Activated CD4-positive, CD25-positive, alpha-beta regulatory T cell (primary cell): Measurements from ENCODE around the gene TBX19.
"Not testable (repeated sequence)": the region's sequence is repeated elsewhere in the genome, so short reads cannot be mapped to it uniquely, and the experiment has no call there.

Experiments used
- DNase-seq, 4 experiments: peaks; one replicate each; lab custom pipeline; 2025; lab: John Stamatoyannopoulos, UW

TBX19 gene

GRCh38 chr1:168320800-168321450 is 40.2 kb downstream of the TBX19 start:
- no peak for DNase-seq

DNA sequence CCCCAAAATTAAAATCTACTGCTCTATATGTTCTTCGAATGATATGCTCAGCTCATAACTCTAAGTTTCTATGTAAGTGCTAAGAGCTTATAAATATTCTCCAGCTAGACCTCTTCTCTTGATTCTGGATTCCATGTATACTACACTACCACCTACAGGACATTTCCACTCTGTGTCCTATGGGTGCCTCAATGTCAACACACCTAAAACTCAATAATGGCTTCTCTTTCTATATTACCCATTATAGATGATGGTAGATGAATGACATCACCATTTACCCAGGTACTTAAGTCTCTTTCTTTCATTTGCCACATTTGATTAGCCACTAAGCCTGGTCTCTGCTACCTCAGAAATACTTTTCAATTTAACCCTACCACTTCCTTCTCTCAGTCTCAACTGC is 41.3 kb downstream of the TBX19 start:
- no peak for DNase-seq

DNA sequence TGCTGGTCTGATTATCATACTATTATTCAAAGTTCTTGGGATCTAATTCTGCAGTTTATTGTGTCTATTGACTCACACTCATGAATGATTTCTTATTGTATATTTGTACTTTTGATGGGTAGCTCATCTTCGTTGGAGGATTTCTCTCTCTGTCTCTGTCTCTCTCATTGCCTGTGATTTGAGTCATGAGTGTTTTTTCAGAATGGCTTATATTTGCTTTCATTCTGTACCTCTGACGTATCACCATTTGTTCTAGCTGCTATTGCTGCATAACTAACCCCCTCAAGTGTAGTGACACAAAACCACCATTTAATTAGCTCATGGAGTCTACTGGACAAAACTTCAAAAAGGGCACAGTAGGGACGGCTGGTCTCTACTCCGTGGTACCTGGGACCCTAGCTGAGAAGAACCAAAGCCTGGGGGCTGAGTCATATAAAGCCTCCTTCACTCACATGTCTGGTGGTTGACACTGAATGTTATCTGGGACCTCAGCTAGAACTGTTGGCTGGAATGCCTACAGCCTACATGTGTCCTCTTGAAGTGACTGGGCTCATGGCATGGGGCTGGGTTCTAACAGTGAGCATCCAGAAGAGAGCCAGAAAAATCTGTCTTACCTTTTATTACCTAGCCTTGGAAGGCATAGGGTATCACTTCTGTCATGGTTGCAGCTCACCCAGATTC is 44.2 kb downstream of the TBX19 start:
- DNase-seq: no peak

DNA sequence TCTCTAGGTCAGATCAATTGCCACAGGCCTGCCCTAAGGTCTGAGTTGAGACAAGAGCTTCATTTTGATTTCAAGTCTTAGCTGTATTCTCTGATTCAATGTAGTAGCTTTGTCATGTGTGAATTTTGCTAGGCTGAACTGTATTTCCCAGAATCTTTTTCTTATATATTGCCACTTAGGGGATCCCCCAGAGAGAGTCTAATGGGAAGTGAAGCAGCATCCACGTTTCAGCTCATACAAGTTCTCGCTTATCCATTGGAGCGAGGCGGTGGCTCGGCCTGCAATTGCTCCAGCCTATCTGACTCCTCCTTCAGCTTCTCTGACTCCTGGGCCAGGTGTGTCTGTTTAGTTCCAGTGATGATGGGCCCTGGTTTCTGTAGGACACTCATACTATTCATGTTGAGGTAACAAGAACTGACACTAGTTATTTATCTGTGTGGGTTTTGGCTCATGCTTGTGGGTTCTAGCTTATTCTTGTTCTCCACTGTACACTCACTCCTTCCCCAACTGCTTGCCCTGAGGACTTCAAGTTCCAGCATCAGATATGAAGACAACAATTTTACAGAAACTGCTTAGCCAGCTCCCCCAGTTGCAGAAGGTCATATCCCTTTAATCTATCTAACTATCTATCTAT is 48.2 kb downstream of the TBX19 start:
- DNase-seq: no peak

DNA sequence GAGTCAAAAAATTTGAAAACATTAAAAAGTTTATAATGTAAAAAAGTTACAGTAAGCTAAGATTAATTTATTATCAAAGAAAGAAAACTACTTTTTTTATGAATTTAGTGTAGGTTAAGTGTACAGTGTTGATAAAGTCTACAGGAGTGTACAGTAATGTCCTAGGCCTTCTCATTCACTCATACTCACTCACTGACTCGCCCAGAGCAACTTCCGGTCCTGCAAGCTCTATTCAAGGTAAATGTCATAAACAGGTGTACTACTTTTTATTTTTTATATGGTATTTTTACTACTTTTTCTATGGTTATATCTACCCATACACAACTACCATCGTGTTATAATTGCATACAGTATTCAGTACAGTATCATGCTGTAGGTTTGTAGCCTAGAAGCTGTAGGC is 49.6 kb downstream of the TBX19 start:
- no peak for DNase-seq

DNA sequence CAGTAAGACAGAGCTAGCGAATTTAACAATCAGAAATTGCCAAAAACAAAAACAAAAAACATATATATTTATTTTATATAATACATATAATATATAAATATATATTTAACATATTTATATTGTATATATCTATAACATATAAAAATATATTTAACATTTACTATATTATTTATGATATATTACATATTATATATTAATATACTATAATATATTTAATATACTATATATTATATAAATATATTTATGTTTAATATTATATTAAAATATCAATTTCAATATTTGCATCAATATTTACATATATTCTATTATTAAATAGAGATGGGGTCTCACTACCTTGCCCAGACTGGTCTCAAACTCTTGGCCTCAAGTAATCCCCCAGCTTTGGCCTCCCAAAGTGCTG is 50.9 kb downstream of the TBX19 start:
- DNase-seq: no peak

- no peak for DNase-seq
Measured at GRCh38 chr1:168333562-168334276, 53.0 kb downstream of the TBX19 start.

DNA sequence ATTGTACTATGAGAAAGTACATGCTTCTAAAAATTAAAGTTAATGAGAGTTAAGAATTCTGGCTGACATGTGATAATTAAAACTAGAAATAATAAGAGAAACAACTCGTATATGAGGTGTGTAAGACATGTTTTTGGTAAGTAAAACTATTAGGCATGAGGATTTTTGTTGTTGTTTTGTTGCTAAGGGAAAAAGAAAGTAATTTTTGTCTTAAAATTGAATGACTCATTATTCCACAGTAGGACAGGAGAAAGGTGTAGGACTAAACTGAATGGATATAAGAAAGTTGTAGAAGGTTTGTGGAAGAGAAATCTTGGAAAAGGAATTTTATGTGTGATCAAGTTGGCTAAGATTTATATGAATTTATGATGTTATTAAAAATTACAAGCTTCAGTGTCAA is 54.8 kb downstream of the TBX19 start:
- no peak for DNase-seq

DNA sequence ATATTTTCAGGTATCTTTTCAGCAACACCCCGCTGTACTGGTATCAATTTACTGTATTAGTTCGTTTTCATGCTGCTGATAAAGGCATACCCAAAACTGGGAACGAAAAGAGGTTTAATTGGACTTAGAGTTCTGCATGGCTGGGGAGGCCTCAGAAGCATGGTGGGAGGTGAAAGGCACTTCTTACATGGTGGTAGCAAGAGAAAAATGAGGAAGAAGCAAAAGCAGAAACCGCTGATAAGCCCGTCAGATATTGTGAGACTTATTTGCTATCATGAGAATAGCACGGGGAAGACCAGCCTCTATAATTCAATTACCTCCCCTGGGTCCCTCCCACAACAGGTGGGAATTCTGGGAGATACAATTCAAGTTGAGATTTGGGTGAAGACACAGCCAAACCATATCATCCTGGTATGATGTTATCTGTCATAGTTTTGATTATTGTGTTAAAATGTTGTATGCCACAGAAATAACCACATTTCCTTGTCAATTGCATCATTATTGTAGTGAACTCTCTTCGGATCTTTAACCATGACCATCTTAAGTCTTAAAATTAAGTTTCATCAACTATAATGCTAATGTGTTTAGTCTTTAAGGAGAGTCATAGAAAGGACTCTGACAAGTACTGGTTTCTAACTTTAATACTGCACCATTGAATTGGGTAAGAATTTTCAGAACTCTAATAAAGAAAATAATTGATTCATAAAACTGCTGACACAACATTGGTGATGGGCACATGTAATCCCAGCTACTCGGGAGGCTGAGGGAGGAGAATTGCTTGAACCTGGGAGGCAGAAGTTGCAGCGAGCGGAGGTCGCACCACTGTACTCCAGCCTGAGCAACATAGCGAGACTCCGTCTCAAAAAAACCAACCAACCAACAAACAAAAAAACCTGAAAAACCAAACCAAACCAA is 58.2 kb downstream of the TBX19 start:
- no peak for DNase-seq

DNA sequence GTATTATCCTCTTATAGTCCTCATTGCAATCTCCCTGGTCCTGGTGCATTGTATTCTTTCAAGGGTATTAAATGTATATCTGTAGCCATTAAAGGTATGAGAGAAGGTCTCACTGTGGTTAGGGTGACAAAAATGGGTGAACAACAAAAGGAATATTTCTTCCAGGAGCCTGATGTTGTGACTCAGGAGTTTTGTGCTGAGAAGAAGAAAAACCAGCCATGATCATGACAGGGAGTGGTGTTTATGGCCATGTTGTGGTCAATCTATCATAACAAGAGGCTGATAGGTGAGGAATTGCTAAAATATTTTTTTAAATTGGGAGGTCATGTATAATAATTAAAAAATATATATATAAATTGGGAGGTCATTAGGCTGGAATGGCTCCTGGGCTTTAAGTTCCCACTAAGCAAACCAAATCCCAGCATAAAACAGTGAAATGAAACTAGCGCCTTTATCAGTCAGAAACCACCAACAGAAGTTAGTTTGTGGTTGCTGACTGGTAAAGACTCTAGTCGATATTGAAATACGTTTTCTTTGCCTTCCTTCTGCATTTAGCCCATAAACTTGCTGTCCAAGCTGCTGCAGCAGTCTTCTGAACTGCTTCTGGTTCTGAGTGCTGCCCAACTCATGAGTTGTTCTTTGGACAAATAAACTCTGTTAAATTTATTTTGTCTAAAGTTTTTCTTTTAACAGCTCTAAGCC is 60.3 kb downstream of the TBX19 start:
- DNase-seq: no peak

DNA sequence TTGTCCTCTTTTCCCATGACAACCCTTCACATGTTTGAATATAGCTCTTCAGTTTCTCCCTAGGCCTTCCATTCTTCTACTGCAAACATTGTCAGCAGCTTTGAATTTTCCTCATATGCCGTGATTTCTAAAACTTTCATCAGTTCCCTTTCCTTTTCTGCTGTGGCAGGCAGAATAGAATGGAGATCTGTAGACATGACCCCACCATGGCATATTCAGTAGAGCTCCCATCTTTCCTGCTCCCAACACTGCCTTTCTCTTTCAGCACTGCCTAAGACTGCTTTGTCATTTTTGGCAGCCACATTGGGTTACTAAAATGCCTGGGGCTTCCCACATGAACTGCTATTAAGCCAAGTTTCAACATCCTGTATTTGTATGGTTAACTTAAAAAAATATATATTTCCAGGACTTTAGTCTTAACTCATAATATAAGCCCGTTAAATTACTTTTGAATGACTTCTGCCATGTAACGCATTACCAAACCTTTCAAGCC is 60.9 kb downstream of the TBX19 start:
- no peak for DNase-seq

- DNase-seq: peak; percentile 65 to 80 (median 75)
Measured at GRCh38 chr1:168342572-168343280, 62.0 kb downstream of the TBX19 start.

GRCh38 chr1:168343566-168343965 is 62.9 kb downstream of the TBX19 start:
- DNase-seq: no peak

DNA sequence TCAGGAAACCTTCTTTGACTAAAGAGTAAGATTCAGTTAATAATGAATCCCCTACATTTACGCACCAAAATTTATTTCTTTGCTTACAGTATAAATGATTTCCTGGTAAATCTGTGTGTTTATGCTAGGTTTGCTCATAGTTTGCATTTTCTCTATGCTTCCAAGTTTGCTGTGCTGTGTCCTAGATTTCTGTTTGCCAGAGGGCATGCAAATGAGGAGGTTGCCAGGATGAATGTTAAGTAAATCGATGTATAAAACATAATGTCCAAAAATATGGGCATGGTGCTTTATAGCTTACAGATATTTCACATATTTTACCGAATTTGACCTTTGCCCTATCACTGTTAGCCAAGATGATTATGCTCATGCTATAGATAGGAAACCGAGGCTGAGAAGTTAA is 63.8 kb downstream of the TBX19 start:
- DNase-seq: no peak

DNA sequence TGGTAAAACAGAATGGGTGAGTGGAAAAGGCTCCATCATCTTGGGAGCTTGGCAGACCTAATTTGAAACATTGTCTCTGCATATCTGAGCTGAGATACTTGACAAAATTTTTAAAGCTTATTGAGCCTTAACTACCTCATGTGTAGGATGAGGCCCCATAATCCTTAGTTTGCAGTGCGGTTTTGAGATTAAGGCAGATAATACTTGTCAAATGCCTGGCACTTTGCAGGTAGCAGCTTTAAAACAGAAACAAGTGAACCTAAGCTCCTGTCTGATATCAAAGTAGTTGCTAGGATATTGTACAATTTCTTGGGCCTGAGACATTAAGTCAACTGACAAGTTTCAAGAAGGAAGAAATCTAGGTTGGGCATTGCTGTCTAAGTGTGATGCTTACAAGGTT is 65.3 kb downstream of the TBX19 start:
- no peak for DNase-seq

DNA sequence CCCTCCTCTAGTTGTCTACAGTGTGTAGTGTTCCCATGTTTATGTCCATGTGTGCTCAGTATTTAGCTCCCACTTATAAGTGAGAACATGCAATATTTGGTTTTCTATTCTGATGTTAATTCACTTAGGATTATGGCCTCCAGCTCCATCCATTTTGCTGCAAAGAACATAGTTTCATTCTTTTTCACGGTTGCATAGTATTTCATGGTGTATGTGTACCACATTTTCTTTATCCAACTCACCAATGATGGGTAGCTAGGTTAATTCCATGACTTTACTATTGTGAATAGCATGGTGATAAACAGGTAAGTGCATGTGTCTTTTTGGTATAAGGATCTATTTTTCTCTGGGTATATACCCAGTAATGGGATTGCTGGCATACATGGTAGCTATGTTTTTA is 67.0 kb downstream of the TBX19 start:
- no peak for DNase-seq

GRCh38 chr1:168348146-168348709 is 67.6 kb downstream of the TBX19 start:
- DNase-seq: no peak

GRCh38 chr1:168354335-168355269 is 73.9 kb downstream of the TBX19 start:
- DNase-seq: not testable (repeated sequence)
